T47D (cell line): Measurements from ENCODE around the gene PAFAH1B2.
"Not testable (repeated sequence)": the region's sequence is repeated elsewhere in the genome, so short reads cannot be mapped to it uniquely, and the experiment has no call there.

Source experiments
- DNase-seq, 2 experiments: peaks; one replicate each; pipeline versions ENCODE4 v3.0.0 to v3.0.0-alpha.2; 2011 to 2012; ENCODE audit warnings: low read depth in 1 of 2, low spot score in 1 of 2
- JUND ChIP-seq: IDR thresholded peaks from 2 replicates; pipeline ENCODE4 v1.6.1; 2012; ENCODE audit warnings: low read depth
- in situ Hi-C: cut with HindIII; loops from 2 replicates; pipeline ENCODE4 v1.10.0; 2016; ENCODE audit warnings: low sequenced_read_pairs, low pct_unique_long_range_greater_than_20kb

PAFAH1B2 gene

DNA sequence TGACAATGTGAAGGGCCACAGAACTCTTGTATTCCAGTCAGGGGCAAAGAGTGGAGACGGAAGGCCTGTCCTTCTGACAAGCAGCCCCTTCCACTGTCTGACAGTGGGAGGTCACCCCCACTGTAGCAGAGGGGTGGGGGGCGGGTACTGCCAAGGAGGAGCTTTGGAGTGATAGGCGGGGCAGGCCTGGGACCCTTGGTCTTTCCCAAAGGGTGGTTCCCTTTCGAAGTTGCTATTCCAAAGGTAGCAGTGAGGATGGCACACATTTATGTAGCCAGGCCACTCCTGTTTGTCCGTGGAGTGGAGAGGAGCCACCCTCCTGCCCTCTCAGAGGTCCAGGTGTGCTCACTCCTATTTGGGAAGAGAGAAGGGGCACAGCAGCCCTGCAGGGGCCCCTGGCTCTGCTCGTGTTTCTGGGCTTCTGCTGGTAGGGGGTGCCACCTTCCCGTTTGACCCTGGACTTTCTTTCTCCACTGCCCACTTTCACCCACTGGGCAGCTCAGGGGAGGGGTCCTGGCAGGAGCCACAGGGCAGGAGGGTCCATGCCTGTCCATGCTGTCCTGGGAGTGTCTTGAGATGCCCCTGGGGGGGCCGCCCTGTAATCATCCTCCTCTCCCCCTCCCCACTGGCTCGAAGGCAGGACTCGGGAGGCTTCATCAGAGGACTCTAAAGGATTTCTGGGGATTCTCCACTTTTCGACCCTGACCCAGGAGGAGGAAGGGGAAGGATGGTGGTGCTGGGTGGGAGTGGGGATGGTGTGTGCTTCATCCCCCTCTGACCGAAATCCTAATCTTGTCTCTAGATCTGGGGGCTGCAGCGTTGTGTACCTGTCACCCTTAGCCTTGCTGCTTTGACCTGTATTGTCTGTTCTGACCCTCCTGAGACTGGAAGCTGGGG lies 56.1 kb downstream of the PAFAH1B2 start:
- in situ Hi-C loops = no loop called here
- no peak for TF ChIP-seq JUND
- no peak for DNase-seq

DNA sequence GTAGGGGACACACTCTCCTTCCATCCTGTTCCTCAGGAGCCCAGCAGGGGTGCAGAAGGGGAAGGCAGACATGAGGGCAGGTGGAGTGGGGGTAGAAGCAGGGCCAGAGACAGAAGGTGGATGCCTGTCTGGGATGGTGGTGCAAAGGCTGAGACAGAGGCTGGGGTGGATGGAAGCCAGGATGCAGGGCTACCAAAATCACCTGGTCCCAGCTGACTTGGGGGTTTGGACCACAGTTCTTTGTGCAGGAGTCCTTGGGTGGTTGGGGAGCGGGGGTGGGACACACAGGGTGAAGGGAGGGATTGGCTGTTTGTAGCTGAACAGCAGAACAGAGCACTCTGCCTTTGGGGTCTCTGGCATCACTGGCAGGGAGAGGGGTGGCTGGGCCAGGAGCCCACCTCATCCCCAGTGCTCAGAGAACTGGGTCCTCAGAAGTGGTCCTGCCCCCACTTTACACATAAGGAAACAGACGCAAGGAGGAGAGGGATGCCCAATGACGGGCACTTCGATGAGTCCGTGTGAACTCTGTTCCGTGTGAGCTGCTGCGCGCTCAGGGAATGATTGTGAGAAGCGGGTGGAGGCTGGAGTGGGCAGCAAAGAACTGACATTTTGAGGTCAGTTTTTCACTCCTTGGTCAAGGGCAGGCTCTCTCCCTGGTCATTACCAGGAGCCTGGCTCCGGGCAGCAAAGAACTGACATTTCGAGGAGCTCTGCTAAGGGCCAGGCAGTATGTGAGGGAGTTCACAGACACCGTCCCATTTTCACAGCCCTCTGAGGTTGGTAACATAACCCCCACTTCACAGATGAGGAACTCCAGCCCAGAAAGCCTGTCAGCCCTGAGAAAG lies 56.9 kb downstream of the PAFAH1B2 start:
- no peak for TF ChIP-seq JUND
- in situ Hi-C loops = no loop called here
- no peak for DNase-seq

DNA sequence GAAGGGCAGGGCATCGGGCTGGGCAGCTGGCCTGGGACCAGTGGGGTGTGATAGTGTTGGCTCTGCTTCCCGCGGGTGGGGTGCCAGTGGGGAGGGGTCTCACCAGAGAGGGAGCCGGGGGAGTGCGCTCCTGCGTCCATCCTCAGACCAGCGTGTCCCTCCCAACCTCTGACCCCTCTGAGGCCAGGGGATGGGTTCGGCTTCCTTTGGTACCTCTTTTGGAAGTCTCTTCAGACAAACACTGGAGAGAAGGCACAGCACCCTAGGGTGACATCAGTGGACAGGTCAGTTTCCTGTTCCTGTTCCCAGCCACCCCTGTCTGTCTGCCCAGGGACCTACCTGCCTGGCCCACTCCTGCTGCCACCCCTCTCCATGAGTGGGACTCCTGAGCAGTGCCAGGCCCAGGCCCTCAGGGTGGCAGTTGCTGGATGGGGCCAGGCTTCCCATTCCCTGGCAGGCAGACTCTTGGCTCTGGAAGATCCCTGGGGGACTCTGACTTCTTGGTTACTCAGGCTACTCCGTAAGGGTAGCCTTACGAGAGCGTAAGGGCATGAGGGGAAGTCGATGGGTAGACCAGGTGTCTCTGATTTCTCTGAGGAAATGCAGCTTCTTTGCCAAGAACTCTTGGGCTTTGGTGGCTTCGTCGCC lies 57.7 kb downstream of the PAFAH1B2 start:
- in situ Hi-C loops = no loop called here
- no peak for DNase-seq
- no peak for TF ChIP-seq JUND

DNA sequence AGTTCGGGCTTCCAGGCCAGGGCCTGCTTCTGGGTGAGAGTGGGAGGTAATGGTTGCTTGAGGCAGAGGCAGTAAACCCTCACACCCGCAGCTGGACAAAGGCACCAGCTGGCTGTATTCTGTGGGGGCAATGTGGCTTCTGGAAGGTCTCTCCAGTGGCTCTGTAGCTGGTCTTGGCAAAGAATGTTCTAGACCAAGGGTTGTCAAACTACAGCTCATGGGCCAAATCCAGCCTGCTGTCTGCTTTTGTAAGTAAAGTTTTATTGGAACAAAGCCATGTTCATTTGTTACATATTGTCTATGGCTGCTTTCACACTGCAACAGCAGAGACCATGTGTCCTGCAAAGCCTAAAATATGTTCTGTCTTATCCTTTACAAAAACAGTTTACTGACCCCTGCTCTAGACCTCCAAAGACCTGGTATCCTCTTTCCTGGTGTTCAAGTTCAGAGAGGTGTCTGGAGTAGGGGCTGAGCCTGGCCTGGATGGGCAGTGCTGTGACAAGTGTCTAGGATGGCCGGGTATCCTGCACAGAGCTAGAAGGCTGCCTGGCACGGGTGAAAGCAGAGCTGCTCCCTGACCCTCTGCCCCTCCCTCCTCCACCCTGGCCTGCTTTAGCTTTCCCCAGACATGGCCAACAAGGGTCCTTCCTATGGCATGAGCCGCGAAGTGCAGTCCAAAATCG lies 58.4 kb downstream of the PAFAH1B2 start:
- TF ChIP-seq JUND = no peak
- DNase-seq = no peak
- in situ Hi-C loops = no loop called here

DNA sequence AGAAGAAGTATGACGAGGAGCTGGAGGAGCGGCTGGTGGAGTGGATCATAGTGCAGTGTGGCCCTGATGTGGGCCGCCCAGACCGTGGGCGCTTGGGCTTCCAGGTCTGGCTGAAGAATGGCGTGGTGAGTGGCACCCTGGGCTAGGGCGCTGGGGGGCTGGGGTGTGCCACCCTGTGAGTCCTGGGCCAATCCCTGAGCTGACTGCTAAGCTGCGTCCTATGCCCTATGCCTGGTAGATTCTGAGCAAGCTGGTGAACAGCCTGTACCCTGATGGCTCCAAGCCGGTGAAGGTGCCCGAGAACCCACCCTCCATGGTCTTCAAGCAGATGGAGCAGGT lies 59.0 kb downstream of the PAFAH1B2 start:
- in situ Hi-C loops = no loop called here
- DNase-seq = no peak
- no peak for TF ChIP-seq JUND

DNA sequence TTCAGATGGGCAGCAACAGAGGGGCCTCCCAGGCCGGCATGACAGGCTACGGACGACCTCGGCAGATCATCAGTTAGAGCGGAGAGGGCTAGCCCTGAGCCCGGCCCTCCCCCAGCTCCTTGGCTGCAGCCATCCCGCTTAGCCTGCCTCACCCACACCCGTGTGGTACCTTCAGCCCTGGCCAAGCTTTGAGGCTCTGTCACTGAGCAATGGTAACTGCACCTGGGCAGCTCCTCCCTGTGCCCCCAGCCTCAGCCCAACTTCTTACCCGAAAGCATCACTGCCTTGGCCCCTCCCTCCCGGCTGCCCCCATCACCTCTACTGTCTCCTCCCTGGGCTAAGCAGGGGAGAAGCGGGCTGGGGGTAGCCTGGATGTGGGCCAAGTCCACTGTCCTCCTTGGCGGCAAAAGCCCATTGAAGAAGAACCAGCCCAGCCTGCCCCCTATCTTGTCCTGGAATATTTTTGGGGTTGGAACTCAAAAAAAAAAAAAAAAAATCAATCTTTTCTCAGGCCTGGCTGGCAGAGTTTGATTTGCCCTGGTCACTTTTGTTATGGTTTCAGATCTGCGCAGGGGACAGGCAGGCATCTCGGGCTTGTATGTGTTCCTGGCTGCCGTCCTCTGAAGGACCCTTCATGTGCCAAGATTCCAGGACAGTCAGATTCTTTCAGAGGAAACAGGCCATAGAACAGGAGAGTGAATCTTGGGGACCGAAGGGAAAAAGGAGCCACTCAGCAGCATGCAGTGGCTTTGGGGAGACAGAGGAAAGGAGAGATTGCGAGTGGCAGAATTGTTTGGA lies 60.4 kb downstream of the PAFAH1B2 start:
- in situ Hi-C loops = no loop called here
- no peak for DNase-seq
- TF ChIP-seq JUND = no peak

DNA sequence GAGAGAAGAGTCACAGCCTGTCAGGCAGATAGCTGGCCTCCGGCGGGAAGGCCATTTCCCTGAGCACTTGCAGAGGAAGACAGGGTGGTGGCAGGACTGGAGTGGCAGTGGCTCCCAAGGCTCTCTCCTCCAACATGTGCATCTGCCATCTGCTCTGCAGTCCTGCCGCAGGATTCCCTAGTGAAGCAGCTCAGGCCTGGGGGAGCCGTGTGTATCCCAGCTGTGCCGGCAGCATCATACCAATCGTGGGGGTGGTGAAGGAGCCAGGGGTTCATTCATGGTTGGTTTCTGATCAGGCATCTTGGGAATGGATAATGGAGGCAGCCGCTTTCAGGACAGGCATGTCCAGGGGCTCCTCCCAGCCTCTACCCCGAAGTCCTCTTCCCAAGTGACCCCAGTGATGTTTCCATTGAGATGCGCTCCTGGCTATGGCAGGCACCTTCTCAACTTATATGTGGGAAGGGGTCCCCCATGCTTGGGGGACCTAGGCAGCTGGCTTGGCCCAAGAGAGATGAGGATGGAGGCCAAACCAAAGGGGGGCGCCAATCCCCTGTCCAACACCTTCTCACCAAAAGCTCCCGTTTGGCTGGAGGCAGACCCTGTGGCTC lies 61.2 kb downstream of the PAFAH1B2 start:
- TF ChIP-seq JUND = no peak
- no peak for DNase-seq
- in situ Hi-C loops = no loop called here

DNA sequence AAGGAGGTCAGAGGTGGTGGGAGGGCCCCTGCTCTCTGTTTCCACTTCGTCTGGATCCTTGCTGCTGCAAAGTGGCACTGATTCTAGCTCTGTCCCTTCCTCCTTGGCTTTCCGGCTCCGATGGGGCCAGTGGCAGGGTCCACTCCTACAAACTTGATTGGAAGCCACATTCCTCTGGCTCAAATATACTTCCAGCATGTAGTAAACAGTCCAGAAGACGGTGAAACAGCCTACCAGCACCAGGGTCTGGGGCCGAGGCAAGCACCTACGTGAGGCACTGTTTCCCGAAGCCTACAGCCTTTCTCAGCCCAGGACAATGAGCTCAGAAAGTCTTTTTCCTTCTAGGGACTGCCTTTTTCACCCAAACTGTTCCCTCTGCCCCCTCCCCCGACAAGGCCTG lies 62.0 kb downstream of the PAFAH1B2 start:
- DNase-seq, in situ Hi-C loops: not testable (repeated sequence)

DNA sequence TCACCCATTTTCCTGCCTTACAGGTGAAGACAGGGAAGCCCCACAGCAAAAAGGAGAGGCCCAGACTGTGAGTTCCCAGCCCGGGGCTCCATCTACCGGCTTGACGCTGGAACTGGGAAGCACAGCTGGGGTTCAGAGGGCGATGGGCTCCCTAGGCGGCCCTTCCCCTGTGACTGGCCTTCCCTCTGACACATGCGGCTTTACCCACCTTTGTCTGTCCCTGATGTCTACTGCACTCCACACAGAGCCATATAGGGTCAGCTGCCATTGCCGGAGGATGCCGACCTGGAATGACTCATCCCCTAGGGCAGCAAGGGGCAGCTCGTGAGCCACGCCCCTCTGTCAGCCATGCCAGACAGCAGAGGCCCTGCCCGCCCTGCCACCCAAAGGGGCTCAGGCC lies 62.8 kb downstream of the PAFAH1B2 start:
- in situ Hi-C loops, DNase-seq: not testable (repeated sequence)

DNA sequence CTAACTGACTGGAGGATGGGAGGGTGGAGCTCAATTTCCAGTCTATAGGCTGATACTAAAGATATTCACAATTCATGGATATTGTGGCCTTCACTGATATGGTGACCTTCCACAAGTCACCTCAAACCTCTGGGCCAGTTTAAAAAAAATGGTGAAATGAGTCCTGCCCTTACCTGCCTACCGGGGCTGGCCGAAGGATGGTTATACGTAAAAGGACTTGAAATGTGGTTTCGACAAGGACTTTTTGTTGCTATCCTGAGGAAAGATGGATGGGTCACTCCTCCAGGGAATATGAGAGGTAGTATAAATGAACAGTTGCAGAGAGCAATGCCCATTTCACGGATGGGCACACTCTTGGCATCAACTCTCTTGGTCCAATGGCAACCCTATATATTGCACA lies 63.4 kb downstream of the PAFAH1B2 start:
- in situ Hi-C loops = not testable (repeated sequence)

DNA sequence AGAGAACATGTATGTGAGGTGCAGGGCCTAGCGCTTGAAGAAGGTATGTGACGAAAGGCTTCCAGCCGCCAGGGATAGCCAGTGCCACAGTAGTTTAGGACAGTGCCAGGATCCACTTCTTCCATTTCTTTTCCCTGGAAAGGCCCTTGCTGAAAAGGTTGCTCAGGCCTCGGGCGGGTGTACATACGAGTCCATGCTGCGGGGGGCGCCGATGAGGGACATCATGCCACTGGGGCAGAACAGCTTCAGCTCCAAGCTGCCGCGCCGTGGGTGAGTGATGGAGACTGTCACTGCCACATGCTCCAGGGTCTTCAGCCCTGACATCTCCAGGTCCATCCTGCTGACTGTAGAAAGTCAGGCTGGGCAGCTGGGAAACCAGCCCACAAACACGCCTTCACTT lies 64.6 kb downstream of the PAFAH1B2 start:
- DNase-seq, in situ Hi-C loops: not testable (repeated sequence)

More for the DNA sequence above, 63.4 kb downstream of the PAFAH1B2 start:
- not testable (repeated sequence) for DNase-seq

DNA sequence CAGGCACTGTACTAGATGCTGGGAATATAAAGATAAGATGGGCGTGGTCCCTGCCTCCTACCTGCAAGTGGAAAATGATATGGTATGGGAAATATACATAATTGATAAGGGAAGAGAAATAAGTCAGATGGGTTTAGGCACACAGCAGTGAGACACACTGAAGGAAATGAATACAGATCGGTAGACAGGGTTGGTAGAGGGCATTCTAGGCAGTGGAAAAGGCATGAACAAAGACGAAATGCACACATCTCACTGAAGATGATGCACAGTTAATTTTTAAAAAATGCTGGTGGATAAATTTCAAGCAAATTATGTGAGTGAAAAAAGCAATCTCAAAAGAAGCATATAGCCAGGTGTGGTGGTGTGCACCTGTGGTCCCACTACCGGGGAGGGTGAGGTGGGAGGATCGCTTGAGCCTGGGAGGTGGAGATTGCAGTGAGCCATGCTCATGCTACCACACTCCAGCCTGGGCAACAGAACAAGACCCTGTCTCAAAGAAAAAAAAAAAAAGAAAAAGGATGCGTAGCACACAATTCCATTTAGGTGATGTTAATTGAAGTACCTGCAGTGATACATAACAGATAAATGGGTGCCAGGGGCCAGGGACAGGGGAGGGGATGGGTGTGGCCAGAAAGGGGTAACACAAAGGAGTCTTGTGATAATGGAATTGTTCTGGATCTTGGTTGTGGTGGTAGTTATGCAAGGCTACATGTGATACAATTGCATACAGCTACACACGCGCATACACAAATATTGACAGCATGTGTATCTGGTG lies 65.5 kb downstream of the PAFAH1B2 start:
- in situ Hi-C loops, DNase-seq: not testable (repeated sequence)
